Astrocyte (in vitro differentiated cells and primary cell): Measurements from ENCODE around the gene SDHAF1. TPM values are rescaled to one million over a fixed set of nuclear protein-coding genes. Genes with fewer than 3 reads are reported as not detected.
A peak's percentile ranks its signal among the peaks of the same experiment; 100 is the strongest.
"Not testable (repeated sequence)": the region's sequence is repeated elsewhere in the genome, so short reads cannot be mapped to it uniquely, and the experiment has no call there.

Experiments used
- DNase-seq: peaks from one replicate; pipeline ENCODE4 v3.0.0-alpha.2; 2010; ENCODE audit warnings: low read depth
- FAIRE-seq: peaks from 2 replicates; lab custom pipeline; 2011; peaks lifted over from hg19 to GRCh38; lab: Jason Lieb, UNC
- H2AFZ ChIP-seq: 2 replicates; pipeline ENCODE4 v1.6.0; 2012; ENCODE audit warnings: low read depth, low read length, inconsistent platforms
- H3K27ac ChIP-seq: 2 replicates; pipeline ENCODE4 v1.5.1; 2011; ENCODE audit warnings: low read depth, low read length, inconsistent platforms
- H3K27me3 ChIP-seq: 2 replicates; pipeline ENCODE4 v1.6.0; 2011; ENCODE audit warnings: low read length, inconsistent platforms; ENCODE audit not compliant: insufficient read depth
- H3K36me3 ChIP-seq: 2 replicates; pipeline ENCODE4 v1.5.1; 2011; ENCODE audit warnings: low read length, inconsistent platforms; ENCODE audit not compliant: insufficient read depth
- H3K4me1 ChIP-seq: 2 replicates; pipeline ENCODE4 v1.5.1; 2011; ENCODE audit warnings: low read length, inconsistent platforms; ENCODE audit not compliant: insufficient read depth
- H3K4me2 ChIP-seq: 2 replicates; pipeline ENCODE4 v1.6.0; 2012; ENCODE audit warnings: low read length, inconsistent platforms
- H3K4me3 ChIP-seq: 2 replicates; pipeline ENCODE4 v1.5.1; 2011; ENCODE audit warnings: low read depth, mild to moderate bottlenecking, low read length, inconsistent platforms; ENCODE audit not compliant: insufficient read depth
- H3K79me2 ChIP-seq: 2 replicates; pipeline ENCODE4 v1.6.0; 2012; ENCODE audit warnings: mild to moderate bottlenecking, low read length, inconsistent platforms; ENCODE audit not compliant: insufficient read depth
- H3K9ac ChIP-seq: 2 replicates; pipeline ENCODE4 v1.6.0; 2012; ENCODE audit warnings: mild to moderate bottlenecking, low read length, inconsistent platforms
- H3K9me3 ChIP-seq: 2 replicates; pipeline ENCODE4 v1.5.1; 2012; ENCODE audit warnings: low read depth, mild to moderate bottlenecking, low read length, inconsistent platforms; ENCODE audit not compliant: insufficient read depth
- H4K20me1 ChIP-seq: 2 replicates; pipeline ENCODE4 v1.6.0; 2012; ENCODE audit warnings: low read length, inconsistent platforms; ENCODE audit not compliant: insufficient read depth
- H3K27ac Mint-ChIP-seq: one replicate; pipeline ENCODE4 v1.8.0; 2021; ENCODE audit warnings: mild to moderate bottlenecking, mixed read lengths; ENCODE audit not compliant: unreplicated experiment
- H3K27me3 Mint-ChIP-seq: one replicate; pipeline ENCODE4 v1.8.0; 2021; ENCODE audit warnings: low read depth, mixed read lengths; ENCODE audit not compliant: unreplicated experiment
- H3K36me3 Mint-ChIP-seq: one replicate; pipeline ENCODE4 v1.8.0; 2021; ENCODE audit warnings: low read depth, mixed read lengths; ENCODE audit not compliant: unreplicated experiment
- H3K4me1 Mint-ChIP-seq: one replicate; pipeline ENCODE4 v1.8.0; 2021; ENCODE audit warnings: low read depth, mixed read lengths; ENCODE audit not compliant: unreplicated experiment
- H3K4me3 Mint-ChIP-seq: one replicate; pipeline ENCODE4 v1.8.0; 2021; ENCODE audit warnings: mild to moderate bottlenecking, moderate library complexity, mixed read lengths; ENCODE audit not compliant: unreplicated experiment
- H3K9me3 Mint-ChIP-seq: one replicate; pipeline ENCODE4 v1.8.0; 2021; ENCODE audit warnings: mild to moderate bottlenecking, mixed read lengths; ENCODE audit not compliant: unreplicated experiment
- CTCF ChIP-seq: IDR thresholded peaks from 2 replicates; pipeline ENCODE4 v1.5.1; 2011; ENCODE audit warnings: low read depth, mild to moderate bottlenecking, inconsistent platforms, low read length, moderate library complexity; ENCODE audit not compliant: insufficient read depth
- EZH2 ChIP-seq: IDR thresholded peaks from 2 replicates; pipeline ENCODE4 v1.6.1; 2012; ENCODE audit warnings: mild to moderate bottlenecking, low read length, inconsistent platforms; ENCODE audit not compliant: insufficient read depth
- total RNA-seq: library from RNA; stranded (reverse); gene quantifications from 2 replicates; pipeline ENCODE4 v1.2.1, GENCODE V29; 2021

Gene SDHAF1
- total RNA-seq, 1 donor from 2014 or later = 8.8 TPM

- H3K27ac Mint-ChIP-seq = no peak overlapping the region
- H3K36me3 Mint-ChIP-seq = peaks cover 10% of the 10 kb centered on the region
- Histone ChIP-seq H2AFZ (no peak overlapping the region), H3K27ac (no peak overlapping the region), H3K9ac (no peak overlapping the region), H3K36me3 (no peaks in the 10 kb centered on the region), H3K4me2 (no peak overlapping the region), H3K9me3 (no peaks in the 10 kb centered on the region), H4K20me1 (peaks cover 20% of the 10 kb centered on the region), H3K4me3 (no peak overlapping the region), H3K27me3 (no peaks in the 10 kb centered on the region), H3K4me1 (no peaks in the 10 kb centered on the region), H3K79me2 (no peaks in the 10 kb centered on the region)
- TF ChIP-seq EZH2 (no peak), CTCF (no peak)
- DNase-seq (no peak), FAIRE-seq (no peak)
- peaks cover 24% of the 10 kb centered on the region for H3K27me3 Mint-ChIP-seq
- H3K9me3 Mint-ChIP-seq = no peaks in the 10 kb centered on the region
- H3K4me1 Mint-ChIP-seq = peaks cover 3% of the 10 kb centered on the region
- H3K4me3 Mint-ChIP-seq = no peak overlapping the region
Measured at GRCh38 chr19:35949131-35949530, 45.9 kb upstream of the SDHAF1 start.

- FAIRE-seq (peak; percentile 73), DNase-seq (no peak)
- H3K4me1 ChIP-seq = peaks cover 4% of the 10 kb centered on the region
- H3K79me2 ChIP-seq = no peaks in the 10 kb centered on the region
- peaks cover 14% of the 10 kb centered on the region for H3K27me3 ChIP-seq
- no peak for TF ChIP-seq CTCF
- TF ChIP-seq EZH2 = no peak
- Mint-ChIP-seq H3K36me3 (peaks cover 7% of the 10 kb centered on the region), H3K27ac (no peak overlapping the region), H3K4me1 (no peaks in the 10 kb centered on the region), H3K9me3 (peaks cover 4% of the 10 kb centered on the region), H3K27me3 (peaks cover 47% of the 10 kb centered on the region), H3K4me3 (no peak overlapping the region)
- no peak overlapping the region for H3K4me2 ChIP-seq
- H2AFZ ChIP-seq = no peak overlapping the region
- H3K27ac ChIP-seq = no peak overlapping the region
- H3K4me3 ChIP-seq = no peak overlapping the region
- H3K9me3 ChIP-seq = no peaks in the 10 kb centered on the region
- no peaks in the 10 kb centered on the region for H4K20me1 ChIP-seq
- H3K9ac ChIP-seq = no peak overlapping the region
- H3K36me3 ChIP-seq = no peaks in the 10 kb centered on the region
Measured at GRCh38 chr19:35955881-35956634, 38.9 kb upstream of the SDHAF1 start.

- H3K4me2 ChIP-seq, H2AFZ ChIP-seq, H3K9me3 Mint-ChIP-seq, H3K36me3 Mint-ChIP-seq, H3K9ac ChIP-seq, H3K4me1 Mint-ChIP-seq, H4K20me1 ChIP-seq, H3K79me2 ChIP-seq, H3K4me3 ChIP-seq, H3K4me1 ChIP-seq, H3K36me3 ChIP-seq, H3K27ac Mint-ChIP-seq, H3K4me3 Mint-ChIP-seq, H3K9me3 ChIP-seq, DNase-seq, H3K27ac ChIP-seq, FAIRE-seq: not testable (repeated sequence)
- H3K27me3 ChIP-seq = peaks cover 14% of the 10 kb centered on the region
- peaks cover 43% of the 10 kb centered on the region for H3K27me3 Mint-ChIP-seq
Measured at GRCh38 chr19:35957411-35957810, 37.6 kb upstream of the SDHAF1 start.
